Activated CD4-positive, alpha-beta T cell treated with anti-CD3 and anti-CD28 coated beads, Interleukin-2, amount 50 U/mL, for 16 hours (primary cell): Measurements from ENCODE around the gene DCK.
A peak's percentile ranks its signal among the peaks of the same experiment; 100 is the strongest.
"Not testable (repeated sequence)": the region's sequence is repeated elsewhere in the genome, so short reads cannot be mapped to it uniquely, and the experiment has no call there.

ENCODE experiments used
- DNase-seq: peaks from one replicate; pipeline ENCODE4 v3.0.0-alpha.2; 2020

Gene DCK

GRCh38 chr4:71004281-71004851 lies 10.9 kb downstream of the DCK start:
- DNase-seq: peak; percentile 33

DNA sequence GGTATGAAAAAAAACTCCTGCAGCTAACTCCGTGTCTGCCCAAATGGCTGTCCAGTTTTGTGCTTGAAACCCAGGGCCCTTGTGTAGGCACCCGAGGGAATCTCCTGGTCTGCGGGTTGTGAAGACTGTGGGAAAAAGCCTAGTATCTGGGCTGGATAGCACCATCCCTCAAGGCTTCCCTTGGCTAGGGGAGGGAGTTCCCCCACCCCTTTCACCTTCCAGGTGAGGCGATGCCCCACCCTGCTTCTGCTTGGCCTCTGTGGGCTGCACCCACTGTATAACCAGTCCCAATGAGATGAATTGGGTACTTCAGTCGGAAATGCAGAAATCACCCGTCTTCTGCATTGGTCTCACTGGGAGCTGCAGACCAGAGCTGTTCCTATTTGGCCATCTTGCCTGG lies 11.6 kb downstream of the DCK start:
- DNase-seq: not testable (repeated sequence)

DNA sequence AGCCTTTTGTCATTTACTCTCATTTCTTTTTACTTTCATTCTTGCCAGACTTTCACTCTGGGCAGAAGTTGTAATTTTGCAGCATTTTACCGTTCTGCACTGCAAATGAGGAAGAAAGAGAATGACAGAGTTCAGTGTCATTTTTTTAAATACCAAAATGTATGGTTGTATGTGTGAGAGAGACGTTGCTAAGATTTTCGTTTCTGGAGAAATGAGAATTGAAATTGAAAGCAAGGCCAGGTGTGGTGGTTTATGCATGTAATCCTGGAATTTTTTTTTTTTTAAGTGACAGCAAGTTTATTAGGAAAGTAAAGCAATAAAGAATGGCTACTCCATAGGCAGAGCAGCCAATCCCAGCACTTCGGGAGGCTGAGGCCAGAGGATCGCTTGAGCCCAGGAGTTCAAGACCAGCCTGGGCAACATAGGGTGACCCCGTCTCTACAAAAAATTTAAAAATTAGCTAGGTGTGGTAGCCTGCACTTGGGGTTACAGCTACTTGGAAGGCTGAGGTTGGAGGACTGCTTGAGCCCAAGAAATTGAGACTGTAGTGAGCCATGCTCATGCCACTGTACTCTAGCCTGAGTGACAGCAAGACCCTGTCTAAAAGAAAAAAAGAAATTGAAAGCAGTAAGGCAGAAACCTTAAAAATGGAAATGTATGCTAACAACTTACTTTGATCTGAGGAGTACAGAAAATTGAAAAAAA lies 12.9 kb downstream of the DCK start:
- peak; percentile 47 for DNase-seq

- no peak for DNase-seq
Observed at GRCh38 chr4:71008196-71008595, 14.7 kb downstream of the DCK start.

GRCh38 chr4:71009086-71009485 lies 15.6 kb downstream of the DCK start:
- no peak for DNase-seq

- DNase-seq: no peak
Observed at GRCh38 chr4:71009890-71010588, 16.6 kb downstream of the DCK start.

- DNase-seq: no peak
Observed at GRCh38 chr4:71011451-71011850, 18.0 kb downstream of the DCK start.

DNA sequence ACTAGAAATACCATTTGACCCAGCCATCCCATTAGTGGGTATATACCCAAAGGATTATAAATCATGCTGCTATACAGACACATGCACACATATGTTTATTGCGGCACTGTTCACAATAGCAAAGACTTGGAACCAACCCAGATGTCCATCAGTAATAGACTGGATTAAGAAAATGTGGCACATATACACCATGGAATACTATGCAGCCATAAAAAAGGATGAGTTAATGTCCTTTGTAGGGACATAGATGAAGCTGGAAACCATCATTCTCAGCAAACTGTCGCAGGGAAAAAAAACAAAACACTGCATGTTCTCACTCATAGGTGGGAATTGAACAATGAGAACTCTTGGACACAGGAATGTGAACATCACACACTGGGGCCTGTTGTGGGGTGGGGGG lies 23.9 kb downstream of the DCK start:
- DNase-seq: not testable (repeated sequence)

DNA sequence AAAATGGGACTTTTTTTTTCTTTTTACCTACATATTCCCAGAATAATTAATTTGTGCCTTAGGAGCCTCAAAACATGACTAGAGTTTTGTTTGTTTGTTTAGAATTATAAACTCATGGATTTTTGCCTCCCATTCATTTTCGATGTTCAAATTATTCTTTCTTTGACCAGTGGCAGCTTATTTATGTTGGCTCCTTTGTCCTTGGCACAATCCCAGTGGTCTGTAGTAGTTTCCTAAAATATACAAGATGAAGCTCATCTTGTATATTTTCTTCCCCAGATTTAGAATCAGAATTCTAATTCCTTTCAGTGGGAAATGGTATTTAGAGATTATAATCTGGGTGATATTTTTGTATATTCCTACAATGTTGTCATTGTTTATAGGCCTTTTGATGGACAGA lies 27.2 kb downstream of the DCK start:
- no peak for DNase-seq

- DNase-seq: no peak
Observed at GRCh38 chr4:71025654-71026053, 32.2 kb downstream of the DCK start.

- DNase-seq: no peak
Observed at GRCh38 chr4:71026086-71026485, 32.6 kb downstream of the DCK start.

DNA sequence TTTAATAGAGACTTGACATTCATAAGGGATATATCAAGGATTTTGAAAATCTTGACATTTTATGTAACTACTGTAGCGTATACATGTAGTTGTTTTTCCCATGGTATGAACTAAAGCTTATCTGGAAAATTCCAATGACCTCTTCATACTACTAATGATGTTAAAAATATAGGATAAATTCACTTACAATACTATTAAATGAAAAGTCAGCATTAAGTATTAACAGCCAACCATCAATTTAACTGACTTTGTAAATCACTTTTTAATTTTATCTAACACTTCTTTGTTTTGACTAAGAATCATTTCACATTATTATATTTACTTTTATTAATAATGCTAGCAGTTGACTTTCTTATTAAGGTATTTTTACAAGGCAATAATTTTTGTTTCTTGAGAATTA lies 34.2 kb downstream of the DCK start:
- no peak for DNase-seq

DNA sequence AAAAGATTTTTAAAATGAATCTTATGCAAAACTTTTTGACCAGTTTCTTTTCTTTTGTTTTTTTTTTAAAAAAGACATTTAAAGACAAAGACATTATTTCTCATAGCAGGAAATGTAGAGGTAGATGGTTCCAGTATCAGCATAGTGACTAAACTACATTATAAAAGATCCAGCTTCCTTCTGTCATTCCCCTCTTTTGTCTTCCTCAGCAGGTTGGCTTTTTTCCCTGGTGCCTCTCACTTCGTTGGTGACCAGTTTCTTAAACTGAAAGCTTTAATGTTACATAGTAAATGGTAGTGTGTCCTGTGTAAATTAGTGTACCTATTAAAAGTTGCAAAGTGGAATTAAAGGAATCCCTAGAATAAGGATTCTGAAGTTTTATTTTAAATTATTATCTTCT lies 36.1 kb downstream of the DCK start:
- DNase-seq: no peak

DNA sequence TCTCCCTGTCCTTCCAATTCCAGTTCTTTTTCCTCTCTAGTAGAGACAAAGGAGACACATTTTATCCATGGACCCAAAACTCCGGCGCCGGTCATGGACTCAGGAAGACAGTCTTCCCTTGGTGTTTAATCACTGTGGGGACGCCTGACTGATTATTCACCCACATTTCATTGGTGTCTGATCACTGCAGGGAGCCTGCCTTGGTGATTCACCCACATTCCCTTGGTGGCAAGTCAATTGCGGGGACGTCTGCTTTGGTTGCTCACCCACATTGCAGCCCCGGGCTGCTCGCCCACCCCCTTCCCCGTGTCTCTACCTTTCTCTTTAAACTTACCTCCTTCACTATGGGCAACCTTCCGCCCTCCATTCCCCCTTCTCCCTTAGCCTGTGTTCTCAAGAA lies 38.7 kb downstream of the DCK start:
- not testable (repeated sequence) for DNase-seq

GRCh38 chr4:71045256-71045655 lies 51.8 kb downstream of the DCK start:
- no peak for DNase-seq

GRCh38 chr4:71049395-71049794 lies 55.9 kb downstream of the DCK start:
- DNase-seq: no peak

GRCh38 chr4:71050809-71051208 lies 57.4 kb downstream of the DCK start:
- DNase-seq: no peak

DNA sequence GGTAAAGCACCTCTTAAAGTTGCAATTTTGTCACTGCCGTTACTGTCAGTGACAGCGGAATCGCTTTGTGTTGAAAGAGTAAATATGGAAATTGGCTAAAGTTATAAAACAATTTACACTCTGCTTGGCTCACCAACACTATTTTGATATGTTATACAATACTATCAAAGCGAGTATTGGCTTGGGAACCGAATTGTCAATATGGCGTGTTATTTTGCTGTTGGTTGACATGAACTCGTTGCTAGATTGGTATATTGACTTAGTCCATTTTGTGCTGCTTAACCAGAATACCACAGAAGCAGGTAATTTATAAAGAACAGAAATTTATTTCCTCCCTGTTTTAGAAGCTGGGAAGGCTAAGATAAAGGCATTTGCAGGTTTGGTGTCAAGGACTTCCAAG lies 58.6 kb downstream of the DCK start:
- no peak for DNase-seq

GRCh38 chr4:71052716-71053115 lies 59.3 kb downstream of the DCK start:
- DNase-seq: no peak

GRCh38 chr4:71053613-71054012 lies 60.2 kb downstream of the DCK start:
- not testable (repeated sequence) for DNase-seq

- not testable (repeated sequence) for DNase-seq
Observed at GRCh38 chr4:71059573-71059972, 66.1 kb downstream of the DCK start.

DNA sequence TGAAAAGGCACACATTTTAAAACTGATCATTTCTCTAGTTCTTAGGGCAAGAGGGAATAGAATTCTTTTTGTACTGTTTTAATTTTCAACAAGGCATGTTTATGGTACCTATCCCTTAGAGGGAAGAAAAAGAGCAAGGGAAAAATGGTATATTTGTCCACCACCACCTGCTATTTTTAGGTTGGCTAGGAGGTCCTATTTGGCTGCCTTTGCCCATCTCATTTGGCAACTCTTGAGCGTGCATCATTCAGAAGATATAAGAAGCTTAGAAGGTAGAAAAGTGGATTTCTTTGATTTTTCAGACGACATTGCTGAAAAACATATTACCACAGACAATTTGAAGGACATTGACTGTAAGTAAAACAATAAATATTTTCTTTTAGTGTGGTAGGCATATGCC lies 69.0 kb downstream of the DCK start:
- no peak for DNase-seq

DNA sequence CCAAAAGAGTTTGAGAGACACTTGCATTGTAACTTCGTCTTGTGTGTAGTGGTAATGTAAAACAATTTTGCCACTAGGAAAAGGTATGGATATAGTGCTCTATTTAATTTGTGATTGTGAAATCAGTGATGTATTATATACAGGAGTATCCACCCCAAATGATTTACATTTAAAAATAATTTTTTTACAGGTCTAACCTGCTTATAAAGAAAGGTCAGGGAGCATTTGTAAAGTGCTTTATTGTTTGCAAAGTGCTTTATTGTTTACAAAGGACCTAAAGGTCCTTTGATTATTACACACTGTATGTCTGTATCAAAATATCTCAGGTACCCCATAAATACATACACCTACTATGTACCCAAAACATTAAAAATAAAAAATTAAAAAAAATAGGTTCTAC lies 70.3 kb downstream of the DCK start:
- DNase-seq: no peak

GRCh38 chr4:71064521-71064920 lies 71.1 kb downstream of the DCK start:
- no peak for DNase-seq
